PC-9 (cell line): ENCODE measurements around the gene SEMA4F. TPM values are rescaled to one million over a fixed set of nuclear protein-coding genes. Genes with fewer than 3 reads are reported as not detected.

ENCODE experiments used
- BruUV-seq: library from RNA; stranded (reverse); fragments of 400-500 nt; replicated peaks from 2 replicates; lab custom pipeline; 2021; lab: Mats Ljungman, UMichigan
- CTCF ChIA-PET: fragments of 300-600 bp; sonication (Branson Sonifier 250); formaldehyde crosslinking; loops from one replicate; lab custom pipeline; 2022; ENCODE audit warnings: antibody characterized with exemption; lab: Charles Lee
- POLR2A ChIA-PET: fragments of 300-600 bp; sonication (Branson Sonifier 250); formaldehyde crosslinking; loops from one replicate; lab custom pipeline; 2022; ENCODE audit warnings: antibody characterized with exemption; ENCODE audit not compliant: unreplicated experiment; lab: Charles Lee
- DNase-seq, 2 experiments: peaks; one replicate each; pipeline versions ENCODE4 v3.0.0 to v3.0.0-alpha.2; 2015 to 2022; ENCODE audit warnings: mixed read lengths in 1 of 2
- H2AFZ ChIP-seq: fragments of 200-600 bp; sonication (generic); 2 replicates; pipeline ENCODE4 v1.8.1; 2017; ENCODE audit warnings: antibody characterized with exemption
- H3F3A ChIP-seq: fragments of 200-600 bp; sonication (generic); 2 replicates; pipeline ENCODE4 v1.8.1; 2017; ENCODE audit warnings: antibody characterized with exemption, mild to moderate bottlenecking, low read depth; ENCODE audit not compliant: insufficient read depth
- H3K27ac ChIP-seq: fragments of 200-600 bp; sonication (generic); 2 replicates; pipeline ENCODE4 v1.6.1; 2016; ENCODE audit warnings: mixed run types
- H3K27me3 ChIP-seq: fragments of 200-600 bp; sonication (generic); 2 replicates; pipeline ENCODE4 v1.6.1; 2016; ENCODE audit warnings: low read depth, mixed run types; ENCODE audit not compliant: insufficient read depth
- H3K36me3 ChIP-seq: fragments of 200-600 bp; sonication (generic); 2 replicates; pipeline ENCODE4 v1.6.1; 2016; ENCODE audit warnings: low read depth, mixed run types
- H3K4me1 ChIP-seq: fragments of 200-600 bp; sonication (generic); replicated peaks from 2 replicates; pipeline ENCODE4 v1.6.1; 2016; ENCODE audit warnings: mixed run types; ENCODE audit not compliant: insufficient read depth
- H3K4me2 ChIP-seq: fragments of 200-600 bp; sonication (generic); 2 replicates; pipeline ENCODE4 v1.6.1; 2017; ENCODE audit warnings: mixed run types
- H3K4me3 ChIP-seq: fragments of 200-600 bp; sonication (generic); 2 replicates; pipeline ENCODE4 v1.6.1; 2016; ENCODE audit warnings: mixed run types
- H3K79me2 ChIP-seq: fragments of 200-600 bp; sonication (generic); 2 replicates; pipeline ENCODE4 v1.6.1; 2017; ENCODE audit warnings: low read depth, mixed run types
- H3K9me2 ChIP-seq: fragments of 200-600 bp; sonication (generic); 2 replicates; pipeline ENCODE4 v1.8.1; 2017; ENCODE audit warnings: mild to moderate bottlenecking; ENCODE audit not compliant: insufficient read depth
- H3K9me3 ChIP-seq: fragments of 200-600 bp; sonication (generic); 2 replicates; pipeline ENCODE4 v1.8.1; 2016; ENCODE audit warnings: low read depth; ENCODE audit not compliant: insufficient read depth
- H4K20me1 ChIP-seq: fragments of 200-600 bp; sonication (generic); 2 replicates; pipeline ENCODE4 v1.8.1; 2017; ENCODE audit not compliant: insufficient read depth
- EZH2 ChIP-seq: fragments of 200-600 bp; sonication (generic); IDR thresholded peaks from 2 replicates; pipeline ENCODE4 v1.8.0; 2017; ENCODE audit warnings: antibody characterized with exemption, low read depth
- intact Hi-C: fragments of 100-400 bp; cut with micrococcal nuclease; formaldehyde crosslinking; loops from one replicate; pipeline ENCODE4 v1.10.0; 2022; ENCODE audit not compliant: unreplicated experiment
- total RNA-seq: library from RNA; stranded (reverse); gene quantifications from 2 replicates; pipeline ENCODE4 v1.2.3, GENCODE V29; 2021
- TF ChIP-seq, protein P1 (sequence below): fragments of 200-600 bp; sonication (generic); conservative IDR thresholded peaks from 2 replicates; pipeline ENCODE4 v1.6.1; 2017; ENCODE audit warnings: mixed run types, antibody characterized with exemption, mild to moderate bottlenecking, moderate library complexity

SEMA4F gene
- total RNA-seq, 1 experiment from 2014 or later, result 12.3 TPM

GRCh38 chr2:74708883-74709282, 54.8 kb downstream of the SEMA4F start:
- Histone ChIP-seq H3K27ac (no peak overlapping the region), H2AFZ (no peak overlapping the region), H3K4me1 (peaks cover 21% of the 10 kb centered on the region), H3K4me2 (no peak overlapping the region), H3K36me3 (no peaks in the 10 kb centered on the region), H3F3A (no peaks in the 10 kb centered on the region), H3K9me2 (no peaks in the 10 kb centered on the region), H4K20me1 (no peaks in the 10 kb centered on the region), H3K9me3 (no peaks in the 10 kb centered on the region; the same call in 1 of the 2 replicates), H3K79me2 (no peaks in the 10 kb centered on the region), H3K4me3 (no peak overlapping the region), H3K27me3 (no peaks in the 10 kb centered on the region)
- intact Hi-C loops, result no loop called here
- CTCF ChIA-PET, result no interaction called here
- POLR2A ChIA-PET, result interaction anchor here (0.7 kb wide), 1 partner anchor 20 kb away, joined by 3 read pairs; no protein-coding TSS in a partner anchor
- peak in 1 of 2 experiments; percentile 46 for DNase-seq
- TF ChIP-seq, protein P1, sequence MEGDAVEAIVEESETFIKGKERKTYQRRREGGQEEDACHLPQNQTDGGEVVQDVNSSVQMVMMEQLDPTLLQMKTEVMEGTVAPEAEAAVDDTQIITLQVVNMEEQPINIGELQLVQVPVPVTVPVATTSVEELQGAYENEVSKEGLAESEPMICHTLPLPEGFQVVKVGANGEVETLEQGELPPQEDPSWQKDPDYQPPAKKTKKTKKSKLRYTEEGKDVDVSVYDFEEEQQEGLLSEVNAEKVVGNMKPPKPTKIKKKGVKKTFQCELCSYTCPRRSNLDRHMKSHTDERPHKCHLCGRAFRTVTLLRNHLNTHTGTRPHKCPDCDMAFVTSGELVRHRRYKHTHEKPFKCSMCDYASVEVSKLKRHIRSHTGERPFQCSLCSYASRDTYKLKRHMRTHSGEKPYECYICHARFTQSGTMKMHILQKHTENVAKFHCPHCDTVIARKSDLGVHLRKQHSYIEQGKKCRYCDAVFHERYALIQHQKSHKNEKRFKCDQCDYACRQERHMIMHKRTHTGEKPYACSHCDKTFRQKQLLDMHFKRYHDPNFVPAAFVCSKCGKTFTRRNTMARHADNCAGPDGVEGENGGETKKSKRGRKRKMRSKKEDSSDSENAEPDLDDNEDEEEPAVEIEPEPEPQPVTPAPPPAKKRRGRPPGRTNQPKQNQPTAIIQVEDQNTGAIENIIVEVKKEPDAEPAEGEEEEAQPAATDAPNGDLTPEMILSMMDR, result no peak
- no peak for TF ChIP-seq EZH2
- BruUV-seq, result no TSS peak

DNA sequence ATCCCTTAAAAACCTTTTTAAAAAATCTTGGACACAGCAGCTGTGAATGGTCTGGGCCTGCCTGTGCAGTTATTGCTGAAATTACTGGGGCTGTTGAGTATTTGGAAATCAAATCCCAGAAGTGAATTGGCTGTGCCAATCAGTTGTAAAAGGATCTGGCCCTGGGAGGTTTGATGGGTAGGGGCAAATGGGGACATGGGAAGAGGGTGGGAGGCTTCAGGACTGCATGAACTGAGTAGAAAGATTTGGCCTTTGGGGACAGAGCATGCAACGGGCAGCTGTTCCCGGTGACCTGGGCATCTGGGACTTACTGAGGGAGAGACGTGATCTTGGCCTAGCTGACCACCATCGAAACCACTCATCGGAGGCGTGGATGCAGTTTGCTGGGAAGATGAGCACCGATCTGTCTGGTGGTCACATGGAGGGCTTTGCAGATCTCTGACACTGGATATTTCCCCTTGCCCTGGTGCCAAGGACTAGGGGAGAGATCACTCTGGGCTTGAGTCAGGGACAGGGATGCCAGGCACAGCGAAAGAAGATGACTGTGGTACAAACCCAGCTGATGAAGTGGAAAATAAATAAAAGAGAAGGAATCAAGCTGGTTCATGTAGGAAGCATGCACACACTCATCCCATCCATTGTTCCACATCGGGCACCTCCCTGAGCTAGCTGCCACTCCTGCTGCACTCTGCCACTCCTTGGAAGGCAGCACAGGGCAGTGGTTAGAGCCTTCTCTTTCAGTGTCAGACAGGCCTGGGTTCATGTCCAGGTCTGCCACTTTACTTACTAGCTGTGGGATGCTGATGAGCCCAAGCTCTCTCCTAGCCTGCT, 58.4 kb downstream of the SEMA4F start:
- BruUV-seq, result no TSS peak
- Histone ChIP-seq H3K4me3 (no peak overlapping the region), H3K27me3 (no peaks in the 10 kb centered on the region), H3K27ac (no peak overlapping the region), H3K4me1 (peaks cover 40% of the 10 kb centered on the region), H4K20me1 (no peaks in the 10 kb centered on the region), H3K79me2 (no peaks in the 10 kb centered on the region), H3K36me3 (no peaks in the 10 kb centered on the region), H3F3A (0 out of 2 replicates have a peak, but pooled peaks cover 6% of the 10 kb centered on the region), H3K9me2 (no peaks in the 10 kb centered on the region), H3K4me2 (0 out of 2 replicates have a peak overlapping the region, but pooled peaks have one; percentile 4), H3K9me3 (no peaks in the 10 kb centered on the region; the same call in 1 of the 2 replicates), H2AFZ (no peak overlapping the region)
- intact Hi-C loops, result no loop called here
- POLR2A ChIA-PET, result no interaction called here
- TF ChIP-seq EZH2, result no peak
- TF ChIP-seq, protein P1, result no peak
- no peak for DNase-seq
- CTCF ChIA-PET, result interaction anchor here (1.0 to 1.8 kb wide), 2 partner anchors 123 to 164 kb away, joined by 3 to 5 read pairs; no protein-coding TSS in a partner anchor

DNA sequence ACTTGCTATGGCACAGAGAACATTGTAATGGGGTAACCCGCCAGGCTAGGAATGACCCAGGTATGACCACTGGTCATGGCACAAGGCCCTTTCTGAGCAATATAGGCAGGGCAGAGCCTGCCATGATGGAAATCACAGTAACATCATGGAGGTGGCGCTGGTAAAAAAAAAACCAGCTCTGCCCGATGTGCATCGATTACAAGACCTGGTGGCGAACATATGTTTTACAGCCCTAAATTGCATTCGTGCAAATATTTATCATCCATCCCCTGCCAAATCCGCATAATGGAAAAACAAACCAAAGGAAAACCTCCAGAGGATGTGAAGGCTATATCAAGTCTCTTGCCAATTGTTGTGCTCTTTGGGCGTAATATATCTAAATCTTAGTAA, 60.6 kb downstream of the SEMA4F start:
- no peaks in the 10 kb centered on the region for H4K20me1 ChIP-seq
- peaks cover 14% of the 10 kb centered on the region; the same call in 1 of the 2 replicates for H3F3A ChIP-seq
- peak overlapping the region; percentile 79; the same call in 1 of the 2 replicates for H3K4me2 ChIP-seq
- no peaks in the 10 kb centered on the region; the same call in 1 of the 2 replicates for H3K9me3 ChIP-seq
- ChIA-PET CTCF (interaction anchor here (1.0 kb wide), 1 partner anchor 134 kb away, joined by 4 read pairs; no protein-coding TSS in a partner anchor), POLR2A (no interaction called here)
- no peak overlapping the region for H2AFZ ChIP-seq
- BruUV-seq, result no TSS peak
- H3K4me3 ChIP-seq, result peak overlapping the region; percentile 72; the same call in 1 of the 2 replicates
- no peaks in the 10 kb centered on the region for H3K79me2 ChIP-seq
- H3K9me2 ChIP-seq, result no peaks in the 10 kb centered on the region
- no peak for DNase-seq
- TF ChIP-seq, protein P1, result no peak
- no peak for TF ChIP-seq EZH2
- H3K27me3 ChIP-seq, result no peaks in the 10 kb centered on the region
- H3K36me3 ChIP-seq, result no peaks in the 10 kb centered on the region
- intact Hi-C loops, result loop anchor here (1.0 to 2.0 kb wide), 3 partner anchors 121 to 162 kb away; no protein-coding TSS in a partner anchor
- no peak overlapping the region for H3K27ac ChIP-seq
- peaks cover 46% of the 10 kb centered on the region for H3K4me1 ChIP-seq
